Calu3 (cell line): Measurements from ENCODE around the gene SERHL2. TPM values are rescaled to one million over a fixed set of nuclear protein-coding genes. Genes with fewer than 3 reads are reported as not detected.
A peak's percentile ranks its signal among the peaks of the same experiment; 100 is the strongest.

Source experiments
- BruUV-seq: library from RNA; stranded (reverse); fragments of 400-500 nt; replicated peaks from 2 replicates; lab custom pipeline; 2021; lab: Mats Ljungman, UMichigan
- CTCF ChIA-PET: fragments of 300-600 bp; sonication (Branson Sonifier 250); formaldehyde crosslinking; loops from one replicate; lab custom pipeline; 2022; ENCODE audit warnings: antibody characterized with exemption; lab: Charles Lee
- DNase-seq: peaks from one replicate; pipeline ENCODE4 v3.0.0; 2022
- H3K27ac Mint-ChIP-seq: one replicate; pipeline ENCODE4 v1.8.0; 2022; ENCODE audit warnings: mixed read lengths; ENCODE audit not compliant: unreplicated experiment
- H3K27me3 Mint-ChIP-seq: one replicate; pipeline ENCODE4 v1.8.0; 2022; ENCODE audit warnings: mixed read lengths; ENCODE audit not compliant: unreplicated experiment
- H3K36me3 Mint-ChIP-seq: one replicate; pipeline ENCODE4 v1.8.0; 2022; ENCODE audit warnings: mild to moderate bottlenecking, moderate library complexity, mixed read lengths; ENCODE audit not compliant: insufficient read depth, unreplicated experiment
- H3K4me1 Mint-ChIP-seq: one replicate; pipeline ENCODE4 v1.8.0; 2022; ENCODE audit warnings: mild to moderate bottlenecking, low read depth, mixed read lengths; ENCODE audit not compliant: unreplicated experiment
- H3K4me3 Mint-ChIP-seq: one replicate; pipeline ENCODE4 v1.8.0; 2022; ENCODE audit warnings: mild to moderate bottlenecking, low read depth, moderate library complexity, mixed read lengths; ENCODE audit not compliant: unreplicated experiment
- H3K9me3 Mint-ChIP-seq: one replicate; pipeline ENCODE4 v1.8.0; 2022; ENCODE audit warnings: low read depth, mixed read lengths; ENCODE audit not compliant: unreplicated experiment
- CTCF ChIP-seq: fragments of 200-600 bp; IDR thresholded peaks from one replicate; pipeline ENCODE4 v1.8.0; 2022; ENCODE audit warnings: antibody characterized with exemption; ENCODE audit not compliant: unreplicated experiment
- intact Hi-C: fragments of 100-400 bp; cut with micrococcal nuclease; formaldehyde crosslinking; loops from one replicate; pipeline ENCODE4 v1.10.0; 2022; ENCODE audit not compliant: unreplicated experiment
- total RNA-seq: library from RNA; stranded (reverse); gene quantifications from 2 replicates; pipeline ENCODE4 v1.2.3, GENCODE V29; 2022

SERHL2 gene
- total RNA-seq, 1 experiment from 2014 or later: 0.45 TPM

DNA sequence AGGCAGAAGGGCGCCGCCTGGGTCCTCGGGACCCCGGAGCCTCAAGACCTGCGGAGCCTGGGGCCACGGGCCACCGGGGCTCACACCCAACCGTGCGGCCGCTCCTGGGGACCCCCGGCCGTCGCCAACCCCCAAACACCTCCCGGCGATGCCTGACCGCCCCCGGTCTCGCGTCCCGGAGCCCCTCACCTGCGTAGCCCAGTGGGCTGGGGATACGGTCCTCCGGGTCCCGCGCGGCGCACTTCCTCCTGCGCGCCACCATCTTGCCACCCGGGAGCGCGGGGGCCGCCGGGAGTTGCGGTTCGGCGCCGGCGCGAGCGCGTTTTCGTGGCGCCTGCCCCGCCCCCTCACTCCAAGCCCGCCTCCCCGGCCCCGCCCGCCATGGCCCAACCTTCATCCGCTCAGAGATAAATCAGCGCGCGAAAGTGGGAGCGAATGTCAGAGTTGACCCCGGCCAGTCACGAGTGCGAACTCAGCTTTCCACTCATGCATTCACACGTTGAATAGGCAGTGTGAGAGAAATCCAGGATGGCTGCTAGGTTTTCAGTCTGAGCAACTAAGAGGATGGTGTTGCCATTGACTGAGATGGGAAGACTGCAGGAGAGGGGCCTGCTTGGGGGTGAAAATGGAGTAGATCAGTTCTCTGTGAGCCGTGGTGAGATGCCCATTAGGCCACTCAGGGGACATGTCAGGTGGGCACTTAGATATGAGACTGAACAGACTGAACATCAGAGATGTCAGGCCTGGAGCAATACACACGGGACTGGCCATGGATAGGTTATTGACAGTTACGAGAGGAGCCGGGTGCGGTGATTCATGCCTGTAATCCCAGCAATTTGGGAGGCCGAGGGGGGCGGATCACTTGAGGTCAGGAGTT is 34.0 kb upstream of the SERHL2 start, which contains the start of gene RRP7A:
Gene RRP7A (minus strand): TSS at position 272 of the 877 bp plus-strand sequence. CDS start 10 bp downstream, at position 262.
- Mint-ChIP-seq H3K27ac (peak within 1 kb of the TSS; percentile 94), H3K27me3 (no peaks in the 10 kb centered on the region), H3K9me3 (no peaks in the 10 kb centered on the region), H3K36me3 (peaks cover 35% of the 10 kb centered on the region), H3K4me3 (peak within 1 kb of the TSS; percentile 95), H3K4me1 (peaks cover 11% of the 10 kb centered on the region)
- intact Hi-C loops: no loop called here
- CTCF ChIA-PET: no interaction called here
- no peak for TF ChIP-seq CTCF
- BruUV-seq: no TSS peak
- peak; percentile 84 for DNase-seq

DNA sequence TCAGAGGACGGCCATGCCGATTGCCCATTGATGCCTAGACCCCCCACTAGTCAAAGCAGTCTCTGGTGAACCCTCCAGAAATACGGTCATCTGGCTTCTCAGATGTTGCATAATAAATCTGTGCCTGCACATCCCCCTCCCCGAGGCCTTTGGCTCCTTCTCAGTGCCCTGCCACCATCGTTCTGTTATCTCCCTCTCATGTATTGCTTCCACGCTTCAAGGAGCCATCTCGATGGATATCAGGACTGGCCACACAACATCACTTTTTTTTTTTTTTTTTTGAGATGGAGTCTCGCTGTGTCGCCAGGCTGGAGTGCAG is 32.6 kb upstream of the SERHL2 start:
- BruUV-seq: no TSS peak
- Mint-ChIP-seq H3K4me1 (peaks cover 11% of the 10 kb centered on the region), H3K36me3 (peaks cover 30% of the 10 kb centered on the region), H3K4me3 (no peak overlapping the region), H3K27ac (no peak overlapping the region), H3K9me3 (no peaks in the 10 kb centered on the region), H3K27me3 (no peaks in the 10 kb centered on the region)
- no peak for TF ChIP-seq CTCF
- no peak for DNase-seq
- CTCF ChIA-PET: interaction anchor here (0.7 kb wide), 1 partner anchor 16 kb away, joined by 10 read pairs; no protein-coding TSS in a partner anchor
- intact Hi-C loops: no loop called here

DNA sequence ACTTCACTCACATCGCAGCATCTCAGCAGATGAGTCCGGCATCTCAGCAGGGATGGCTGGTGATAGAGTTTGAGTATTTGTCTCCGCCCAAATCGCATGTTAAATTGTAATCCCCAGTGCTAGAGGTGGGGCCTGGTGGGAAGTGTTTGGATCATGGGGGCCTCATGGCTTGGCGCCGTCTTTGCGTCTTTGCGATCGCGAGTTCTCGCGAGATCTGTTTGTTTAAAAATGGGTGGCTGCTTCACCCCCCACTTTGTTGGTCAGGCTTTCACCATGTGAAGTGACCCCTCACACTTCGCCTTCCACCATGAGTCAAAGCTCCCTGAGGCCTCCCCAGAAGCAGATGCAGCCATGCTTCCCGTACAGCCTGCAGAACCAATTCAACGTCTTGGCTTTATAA is 31.2 kb upstream of the SERHL2 start:
- intact Hi-C loops: no loop called here
- CTCF ChIA-PET: no interaction called here
- H3K4me3 Mint-ChIP-seq: no peak overlapping the region

More for the DNA sequence above, 31.2 kb upstream of the SERHL2 start:
- Mint-ChIP-seq H3K27me3 (no peaks in the 10 kb centered on the region), H3K4me1 (peaks cover 11% of the 10 kb centered on the region), H3K9me3 (no peaks in the 10 kb centered on the region), H3K27ac (no peak overlapping the region), H3K36me3 (peaks cover 23% of the 10 kb centered on the region)
- DNase-seq: no peak
- no TSS peak for BruUV-seq
- TF ChIP-seq CTCF: no peak
